H1 (cell line): ENCODE measurements around the gene SV2C. TPM values are rescaled to one million over a fixed set of nuclear protein-coding genes. Genes with fewer than 3 reads are reported as not detected.

Experiments
- RNF2 ChIP-seq: fragments of 200-900, 300-1000 bp; sonication (generic); IDR thresholded peaks from 2 replicates; pipeline ENCODE4 v1.7.1; 2016; ENCODE audit warnings: borderline replicate concordance, low read depth, mild to moderate bottlenecking, antibody characterized with exemption, low read length; ENCODE audit not compliant: poor library complexity, severe bottlenecking; ENCODE audit errors: missing control alignments
- polyA plus RNA-seq, 7 experiments: library from polyadenylated mRNA; depleted of rRNA in 3 of 7; stranded (reverse) in 5 of 7; unstranded in 2 of 7; fragments of >200 nt in 5 of 7; fragments of 200-250 nt in 2 of 7; gene quantifications; 1 replicate in 5 of 7; 2 replicates in 1 of 7; 4 replicates in 1 of 7; pipeline versions ENCODE4 v1.2.1 to v1.2.3, GENCODE V29; 2011 to 2013; ENCODE audit warnings: missing spikeins in 2 of 7, mixed read lengths in 2 of 7
- total RNA-seq: library from RNA; stranded (reverse); fragmentation: NEBNext Ultra II Directional; extraction: Animal tissue kit (Norgen Biotek cat#: 25700); gene quantifications from 2 replicates; pipeline ENCODE4 v1.2.1, GENCODE V29; 2021

The SV2C gene
- total and polyA plus RNA-seq, 2 of the 8 experiments (the other 6 are each of a cell fraction or from before 2014, with no cell fraction given) = 0.08 to 0.24 TPM

- no peak for TF ChIP-seq RNF2
- TF ChIP-seq, all 59 proteins: peak for 0
Observed at GRCh38 chr5:76222318-76222717, 139.1 kb downstream of the SV2C start (continued).
